Choroid plexus epithelial cell (primary cell): ENCODE data around the gene SYNE3.
A peak's percentile ranks its signal among the peaks of the same experiment; 100 is the strongest.

Experiments used
- DNase-seq: peaks from one replicate; pipeline ENCODE4 v3.0.0-alpha.2; 2010; ENCODE audit warnings: low read depth
- H3K4me3 ChIP-seq: 2 replicates; pipeline ENCODE4 v1.5.1; 2011; ENCODE audit warnings: low read depth, mild to moderate bottlenecking, control low read depth, low read length, moderate library complexity
- CTCF ChIP-seq: conservative IDR thresholded peaks from 2 replicates; pipeline ENCODE4 v1.5.1; 2011; ENCODE audit warnings: low read depth, mild to moderate bottlenecking, control low read depth, inconsistent platforms, low read length, moderate library complexity

Gene SYNE3

GRCh38 chr14:95535226-95536021, 19.0 kb upstream of the SYNE3 start:
- no peak for DNase-seq
- peak overlapping the region; percentile 82 for H3K4me3 ChIP-seq
- no peak for TF ChIP-seq CTCF

- no peak for TF ChIP-seq CTCF
- peak; percentile 100 for DNase-seq
- peak within 1 kb of the TSS; percentile 87 for H3K4me3 ChIP-seq
Measured at GRCh38 chr14:95534299-95535225, 18.1 kb upstream of the SYNE3 start, which contains the start of gene GLRX5. Gene GLRX5, plus strand, starts transcription at chr14:95535050. Its CDS starts 40 bp downstream, at chr14:95535090.

- H3K4me3 ChIP-seq: peak overlapping the region; percentile 87
- TF ChIP-seq CTCF: no peak
- DNase-seq: no peak
Measured at GRCh38 chr14:95533822-95534221, 17.4 kb upstream of the SYNE3 start.

GRCh38 chr14:95533391-95533821, 17.0 kb upstream of the SYNE3 start:
- peak overlapping the region; percentile 87 for H3K4me3 ChIP-seq
- no peak for TF ChIP-seq CTCF
- DNase-seq: peak; percentile 67

GRCh38 chr14:95531969-95532368, 15.5 kb upstream of the SYNE3 start:
- no peak for DNase-seq
- no peak for TF ChIP-seq CTCF
- H3K4me3 ChIP-seq: no peak overlapping the region

- TF ChIP-seq CTCF: no peak
- no peak overlapping the region for H3K4me3 ChIP-seq
- peak; percentile 93 for DNase-seq
Measured at GRCh38 chr14:95531473-95531872, 15.0 kb upstream of the SYNE3 start.
